GM12878 (cell line): ENCODE results near the gene INPP4B. TPM values are rescaled to one million over a fixed set of nuclear protein-coding genes. Genes with fewer than 3 reads are reported as not detected.
"Not testable (repeated sequence)": the region's sequence is repeated elsewhere in the genome, so short reads cannot be mapped to it uniquely, and the experiment has no call there.

Experiments used
- ATAC-seq: fragments of 200-7000 bp; cut with Tn5 transposase; 3 replicates; pipeline ENCODE4 v1.9.1; 2020; ENCODE audit warnings: mild to moderate bottlenecking, moderate library complexity
- BruUV-seq: library from RNA; stranded (reverse); fragments of 400-500 nt; replicated peaks from 2 replicates; lab custom pipeline; 2021; lab: Mats Ljungman, UMichigan
- CTCF ChIA-PET: fragments of 300-600 bp; sonication (Branson Sonifier 250); formaldehyde crosslinking; extraction: SDS; loops from one replicate; lab custom pipeline; 2021; ENCODE audit warnings: inconsistent platforms; lab: Yijun Ruan, JAX
- POLR2A ChIA-PET: fragments of 350-600 bp; formaldehyde crosslinking; extraction: SDS; loops from one replicate; lab custom pipeline; 2021; ENCODE audit warnings: inconsistent platforms; lab: Charles Lee
- RAD21 ChIA-PET: fragments of 300-600 bp; sonication (Branson Sonifier 250); formaldehyde crosslinking; loops from one replicate; lab custom pipeline; 2023; ENCODE audit warnings: antibody characterized with exemption; ENCODE audit not compliant: unreplicated experiment; lab: Charles Lee
- SMC1A ChIA-PET: fragments of 300-600 bp; sonication (Branson Sonifier 250); formaldehyde crosslinking; loops from one replicate; lab custom pipeline; 2023; ENCODE audit not compliant: unreplicated experiment, uncharacterized antibody; lab: Charles Lee
- DNase-seq: peaks from one replicate; pipeline ENCODE4 v3.0.0-alpha.2; 2011; ENCODE audit warnings: low read depth, low spot score
- FAIRE-seq: peaks from 3 replicates; lab custom pipeline; 2011; peaks lifted over from hg19 to GRCh38; lab: Jason Lieb, UNC
- H2AFZ ChIP-seq: 2 replicates; pipeline ENCODE4 v1.6.0; 2011; ENCODE audit warnings: low read depth, low read length, control low read depth; ENCODE audit not compliant: control insufficient read depth
- H3K27ac ChIP-seq: 2 replicates; pipeline ENCODE4 v1.5.1; 2011; ENCODE audit warnings: control low read depth; ENCODE audit not compliant: control insufficient read depth, insufficient read depth
- H3K27me3 ChIP-seq, 2 experiments: replicated peaks in 1 of 2; 2 replicates each; pipeline versions ENCODE4 v1.6.0 to v1.6.1; 2011; ENCODE audit warnings: low read length in 1 of 2; ENCODE audit not compliant: control insufficient read depth in 2 of 2, insufficient read depth in 2 of 2
- H3K36me3 ChIP-seq, 2 experiments: 2 replicates each; pipeline ENCODE4 v1.5.1; 2011; ENCODE audit warnings: low read length in 1 of 2; ENCODE audit not compliant: control insufficient read depth in 2 of 2, insufficient read depth in 2 of 2
- H3K4me1 ChIP-seq: 2 replicates; pipeline ENCODE4 v1.6.1; 2011; ENCODE audit warnings: mild to moderate bottlenecking, low read length, moderate library complexity, mixed read lengths; ENCODE audit not compliant: control insufficient read depth, insufficient read depth
- H3K4me2 ChIP-seq: 2 replicates; pipeline ENCODE4 v1.6.0; 2011; ENCODE audit warnings: control low read depth; ENCODE audit not compliant: control insufficient read depth, insufficient read depth
- H3K4me3 ChIP-seq: fragments of 200-600 bp; sonication (generic); 2 replicates; pipeline ENCODE4 v1.5.1; 2016
- H3K79me2 ChIP-seq: 2 replicates; pipeline ENCODE4 v1.6.0; 2011; ENCODE audit warnings: low read length; ENCODE audit not compliant: control insufficient read depth, insufficient read depth
- H3K9ac ChIP-seq: 2 replicates; pipeline ENCODE4 v1.8.0; 2011; ENCODE audit warnings: low read length, control low read depth, mixed read lengths; ENCODE audit not compliant: control insufficient read depth, insufficient read depth
- H3K9me3 ChIP-seq: replicated peaks from 3 replicates; pipeline ENCODE4 v1.5.1; 2011; ENCODE audit warnings: mild to moderate bottlenecking, low read length; ENCODE audit not compliant: control insufficient read depth, insufficient read depth
- H4K20me1 ChIP-seq: 2 replicates; pipeline ENCODE4 v1.6.0; 2011; ENCODE audit not compliant: control insufficient read depth, insufficient read depth
- ESRRA ChIP-seq: IDR thresholded peaks from 2 replicates; pipeline ENCODE4 v1.6.1; 2012; ENCODE audit warnings: mild to moderate bottlenecking, low read length, improper control_type of control experiment
- GABPA ChIP-seq: IDR thresholded peaks from 2 replicates; pipeline ENCODE4 v1.6.1; 2014; ENCODE audit warnings: antibody characterized with exemption, low read depth, mild to moderate bottlenecking, inconsistent platforms
- SIX5 ChIP-seq: IDR thresholded peaks from 2 replicates; pipeline ENCODE4 v1.6.1; 2011; ENCODE audit warnings: mild to moderate bottlenecking, low read depth, low read length, moderate library complexity; ENCODE audit not compliant: severe bottlenecking
- ZSCAN29 ChIP-seq: fragments of 450-650 bp; IDR thresholded peaks from 2 replicates; pipeline ENCODE4 v1.6.1; 2017; ENCODE audit warnings: mild to moderate bottlenecking, moderate library complexity
- WGBS: methylation state at CpG from one replicate; pipeline ENCODE4 v1.1.6; 2016; ENCODE audit warnings: low lambda C conversion rate; ENCODE audit not compliant: insufficient replicate concordance, insufficient coverage; ENCODE audit errors: missing lambda C conversion rate; 5-methylcytosine and 5-hydroxymethylcytosine counted together
- in situ Hi-C: fragments of 300-500 bp; cut with MboI; formaldehyde crosslinking; loops from 9 replicates; pipeline ENCODE4 v1.14.3; 2018; ENCODE audit warnings: mixed read lengths
- intact Hi-C: fragments of 100-400 bp; cut with micrococcal nuclease; formaldehyde crosslinking; loops from one replicate; pipeline ENCODE4 v1.14.2; 2022; ENCODE audit not compliant: unreplicated experiment
- polyA plus RNA-seq, 11 experiments: library from polyadenylated mRNA; depleted of rRNA in 4 of 11; unstranded in 6 of 11; stranded (reverse) in 5 of 11; fragments of >200 nt; fragmentation: Nextera tagmentation in 4 of 11; fragmentation: Illumina TruSeq in 1 of 11; extraction: Ambion mirVana in 4 of 11; extraction: Trizol in 1 of 11; gene quantifications; 1 replicate in 1 of 11; 2 replicates in 10 of 11; pipeline versions ENCODE4 v1.2.1 to v1.2.3, GENCODE V29; 2011 to 2016; ENCODE audit warnings: inconsistent platforms in 2 of 11, missing spikeins in 2 of 11, low read depth in 1 of 11
- total RNA-seq, 4 experiments: library from RNA; depleted of rRNA in 3 of 4; stranded (reverse); fragments of >200 nt in 3 of 4; fragmentation: Illumina TruSeq in 1 of 4; extraction: Trizol in 1 of 4; gene quantifications; 2 replicates each; pipeline versions ENCODE4 v1.2.1 to v1.2.3, GENCODE V29; 2013 to 2021
- TF ChIP-seq, protein P1 (sequence below): fragments of 450-650 bp; IDR thresholded peaks from 2 replicates; pipeline ENCODE4 v1.6.1; 2017; ENCODE audit warnings: mild to moderate bottlenecking

Gene INPP4B
- total and polyA plus RNA-seq, 10 of the 15 experiments (the other 5 are each of a cell fraction or from before 2014, with no cell fraction given): 0.53 to 11.2 (median 0.95) TPM

DNA sequence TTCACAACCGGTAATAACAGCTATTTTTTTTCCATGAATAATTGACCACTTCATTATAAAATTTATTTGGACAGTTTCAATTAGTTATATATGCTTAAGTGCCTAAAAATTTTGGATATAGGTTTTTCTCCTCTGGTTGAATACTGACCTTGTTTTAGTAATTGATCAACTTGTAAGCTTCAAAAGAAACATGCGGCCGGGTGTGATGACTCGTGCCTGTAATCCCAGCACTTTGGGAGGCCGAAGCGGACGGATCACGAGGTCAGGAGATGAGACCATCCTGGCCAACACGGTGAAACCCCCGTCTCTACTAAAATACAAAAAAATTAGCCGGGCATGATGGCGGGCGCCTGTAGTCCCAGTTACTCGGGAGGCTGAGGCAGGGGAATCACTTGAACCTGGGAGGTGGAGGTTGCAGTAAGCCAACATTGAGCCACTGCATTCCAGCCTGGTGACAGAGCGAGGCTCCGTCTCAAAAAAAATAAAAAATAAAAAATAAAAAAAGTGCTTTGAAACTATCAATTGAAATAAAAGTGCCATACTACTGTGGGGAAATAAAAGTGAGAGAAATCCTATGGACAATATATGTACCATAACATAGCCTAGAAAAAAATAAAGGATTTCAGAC, 448.6 kb downstream of the INPP4B start:
- ChIA-PET POLR2A (interaction anchor here (1.0 to 1.2 kb wide), 2 partner anchors 9 to 22 kb away, joined by 3 to 4 read pairs; no protein-coding TSS in a partner anchor), CTCF (interaction anchor here (0.8 to 1.2 kb wide), 4 partner anchors 9 to 157 kb away, joined by 3 to 6 read pairs (median 4); no protein-coding TSS in a partner anchor), SMC1A (interaction anchor here (0.8 to 2.1 kb wide), 8 partner anchors 9 to 142 kb away, joined by 3 to 9 read pairs (median 4); no protein-coding TSS in a partner anchor), RAD21 (interaction anchor here (2.5 to 2.7 kb wide), 2 partner anchors 9 to 12 kb away, joined by 7 to 8 read pairs; no protein-coding TSS in a partner anchor)
- H4K20me1 ChIP-seq, DNase-seq, ATAC-seq, H3K27ac ChIP-seq, H3K27me3 ChIP-seq, H3K9me3 ChIP-seq, H3K36me3 ChIP-seq, FAIRE-seq, H3K4me2 ChIP-seq, H3K4me3 ChIP-seq, intact Hi-C loops, H3K79me2 ChIP-seq, H3K4me1 ChIP-seq, in situ Hi-C loops, BruUV-seq, H3K9ac ChIP-seq, H2AFZ ChIP-seq: not testable (repeated sequence)
- 72% methylated on average over 16 of the region's 16 CpGs for WGBS
- TF ChIP-seq, protein P1, sequence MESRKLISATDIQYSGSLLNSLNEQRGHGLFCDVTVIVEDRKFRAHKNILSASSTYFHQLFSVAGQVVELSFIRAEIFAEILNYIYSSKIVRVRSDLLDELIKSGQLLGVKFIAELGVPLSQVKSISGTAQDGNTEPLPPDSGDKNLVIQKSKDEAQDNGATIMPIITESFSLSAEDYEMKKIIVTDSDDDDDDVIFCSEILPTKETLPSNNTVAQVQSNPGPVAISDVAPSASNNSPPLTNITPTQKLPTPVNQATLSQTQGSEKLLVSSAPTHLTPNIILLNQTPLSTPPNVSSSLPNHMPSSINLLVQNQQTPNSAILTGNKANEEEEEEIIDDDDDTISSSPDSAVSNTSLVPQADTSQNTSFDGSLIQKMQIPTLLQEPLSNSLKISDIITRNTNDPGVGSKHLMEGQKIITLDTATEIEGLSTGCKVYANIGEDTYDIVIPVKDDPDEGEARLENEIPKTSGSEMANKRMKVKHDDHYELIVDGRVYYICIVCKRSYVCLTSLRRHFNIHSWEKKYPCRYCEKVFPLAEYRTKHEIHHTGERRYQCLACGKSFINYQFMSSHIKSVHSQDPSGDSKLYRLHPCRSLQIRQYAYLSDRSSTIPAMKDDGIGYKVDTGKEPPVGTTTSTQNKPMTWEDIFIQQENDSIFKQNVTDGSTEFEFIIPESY: peak; percentile 27; the same call in 1 of the 2 replicates

GRCh38 chr4:142396279-142396678, 449.8 kb downstream of the INPP4B start:
- H3K27me3 ChIP-seq: no peaks in the 10 kb centered on the region
- SMC1A ChIA-PET: interaction anchor here (1.0 to 2.1 kb wide), 7 partner anchors 10 to 172 kb away, joined by 3 to 8 read pairs (median 4); no protein-coding TSS in a partner anchor
- BruUV-seq: no TSS peak
- intact Hi-C loops: no loop called here
- no peak for TF ChIP-seq GABPA
- no peak for TF ChIP-seq ZSCAN29
- no peak for TF ChIP-seq ESRRA
- TF ChIP-seq SIX5: no peak
- H3K9ac ChIP-seq: no peak overlapping the region
- H3K4me1 ChIP-seq: no peaks in the 10 kb centered on the region
- POLR2A ChIA-PET: interaction anchor here (0.8 to 1.2 kb wide), 2 partner anchors 13 to 18 kb away, joined by 4 to 6 read pairs; no protein-coding TSS in a partner anchor
- H3K4me2 ChIP-seq: no peak overlapping the region
- in situ Hi-C loops: no loop called here
- H2AFZ ChIP-seq: no peak overlapping the region
- H3K9me3 ChIP-seq: no peaks in the 10 kb centered on the region
- H3K4me3 ChIP-seq: no peak overlapping the region
- no peaks in the 10 kb centered on the region for H3K36me3 ChIP-seq
- H4K20me1 ChIP-seq: no peaks in the 10 kb centered on the region
- RAD21 ChIA-PET: interaction anchor here (1.3 to 2.7 kb wide), 3 partner anchors 11 to 13 kb away, joined by 3 to 8 read pairs (median 7); no protein-coding TSS in a partner anchor
- ATAC-seq (no peak), FAIRE-seq (no peak), DNase-seq (no peak)
- CTCF ChIA-PET: interaction anchor here (1.2 to 1.3 kb wide), 2 partner anchors 17 to 158 kb away, joined by 3 to 5 read pairs; no protein-coding TSS in a partner anchor
- no peaks in the 10 kb centered on the region for H3K79me2 ChIP-seq
- no peak overlapping the region for H3K27ac ChIP-seq
- WGBS: 7% methylated on average over 1 of the region's 1 CpG
